ENCODE data around the gene LIMS1. TPM values are rescaled to one million over a fixed set of nuclear protein-coding genes. Genes with fewer than 3 reads are reported as not detected.

The LIMS1 gene
- total RNA-seq, 1 donor from 2014 or later, result 33.3 TPM

DNA sequence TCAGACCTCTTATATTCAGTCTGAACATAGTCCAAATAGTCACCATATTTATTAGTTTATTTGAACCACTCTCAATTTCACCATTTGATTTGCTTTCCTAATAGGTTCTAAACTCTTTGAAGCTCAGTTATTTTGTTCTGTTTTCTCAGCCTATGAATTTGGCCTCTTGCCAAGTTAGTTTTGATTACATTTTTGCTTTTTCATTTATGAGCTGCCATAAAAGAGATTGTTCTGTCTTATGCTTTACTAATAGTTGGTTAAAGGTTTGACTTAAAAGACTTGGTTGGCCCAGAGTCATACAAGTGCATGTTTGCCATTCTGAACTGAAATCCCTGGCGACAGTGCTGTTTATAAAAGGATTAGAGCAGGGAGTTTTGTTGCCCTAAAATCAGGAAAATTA is 99.1 kb downstream of the LIMS1 start:
- ChIA-PET POLR2A (no interaction called here), CTCF (interaction anchor here (1.5 to 5.2 kb wide), 5 partner anchors 16 to 28 kb away, joined by 3 to 64 read pairs (median 39); no protein-coding TSS in a partner anchor)
- H3K4me3 Mint-ChIP-seq, result no peak overlapping the region
- H3K4me1 Mint-ChIP-seq, result peaks cover 55% of the 10 kb centered on the region
- DNase-seq (no peak), ATAC-seq (ENCODE audit: low read depth) (no peak)
- TF ChIP-seq, protein P1, sequence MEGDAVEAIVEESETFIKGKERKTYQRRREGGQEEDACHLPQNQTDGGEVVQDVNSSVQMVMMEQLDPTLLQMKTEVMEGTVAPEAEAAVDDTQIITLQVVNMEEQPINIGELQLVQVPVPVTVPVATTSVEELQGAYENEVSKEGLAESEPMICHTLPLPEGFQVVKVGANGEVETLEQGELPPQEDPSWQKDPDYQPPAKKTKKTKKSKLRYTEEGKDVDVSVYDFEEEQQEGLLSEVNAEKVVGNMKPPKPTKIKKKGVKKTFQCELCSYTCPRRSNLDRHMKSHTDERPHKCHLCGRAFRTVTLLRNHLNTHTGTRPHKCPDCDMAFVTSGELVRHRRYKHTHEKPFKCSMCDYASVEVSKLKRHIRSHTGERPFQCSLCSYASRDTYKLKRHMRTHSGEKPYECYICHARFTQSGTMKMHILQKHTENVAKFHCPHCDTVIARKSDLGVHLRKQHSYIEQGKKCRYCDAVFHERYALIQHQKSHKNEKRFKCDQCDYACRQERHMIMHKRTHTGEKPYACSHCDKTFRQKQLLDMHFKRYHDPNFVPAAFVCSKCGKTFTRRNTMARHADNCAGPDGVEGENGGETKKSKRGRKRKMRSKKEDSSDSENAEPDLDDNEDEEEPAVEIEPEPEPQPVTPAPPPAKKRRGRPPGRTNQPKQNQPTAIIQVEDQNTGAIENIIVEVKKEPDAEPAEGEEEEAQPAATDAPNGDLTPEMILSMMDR (IDR thresholded peaks at IDR 0.05), result no peak
- no peak overlapping the region for H3K27ac Mint-ChIP-seq
- H3K27me3 Mint-ChIP-seq, result no peaks in the 10 kb centered on the region
- H3K36me3 Mint-ChIP-seq (ENCODE audit: low read depth), result no peaks in the 10 kb centered on the region
- no peaks in the 10 kb centered on the region for H3K9me3 Mint-ChIP-seq
- intact Hi-C loops (cut with micrococcal nuclease), result no loop called here

DNA sequence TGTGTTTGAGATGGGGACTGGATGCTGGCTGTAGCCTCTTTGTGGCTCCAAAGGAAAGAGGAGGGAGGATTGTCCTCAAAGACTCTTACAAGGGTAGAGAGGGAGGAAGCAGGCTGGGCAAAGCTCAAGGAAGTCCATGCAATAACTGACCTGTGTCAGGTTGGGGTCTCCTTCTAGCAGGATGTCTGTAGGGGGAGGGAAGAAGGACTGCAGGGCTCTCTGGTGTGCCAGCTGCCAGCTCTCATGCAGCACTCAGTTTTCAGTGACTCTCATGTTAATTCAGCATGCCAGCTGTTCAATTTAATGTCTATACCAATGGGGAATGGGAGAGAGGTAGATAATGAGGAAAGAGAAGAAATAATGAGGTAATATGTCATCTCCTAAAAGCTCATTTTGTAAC is 99.7 kb downstream of the LIMS1 start:
- peaks cover 52% of the 10 kb centered on the region for H3K4me1 Mint-ChIP-seq
- no peak for DNase-seq

DNA sequence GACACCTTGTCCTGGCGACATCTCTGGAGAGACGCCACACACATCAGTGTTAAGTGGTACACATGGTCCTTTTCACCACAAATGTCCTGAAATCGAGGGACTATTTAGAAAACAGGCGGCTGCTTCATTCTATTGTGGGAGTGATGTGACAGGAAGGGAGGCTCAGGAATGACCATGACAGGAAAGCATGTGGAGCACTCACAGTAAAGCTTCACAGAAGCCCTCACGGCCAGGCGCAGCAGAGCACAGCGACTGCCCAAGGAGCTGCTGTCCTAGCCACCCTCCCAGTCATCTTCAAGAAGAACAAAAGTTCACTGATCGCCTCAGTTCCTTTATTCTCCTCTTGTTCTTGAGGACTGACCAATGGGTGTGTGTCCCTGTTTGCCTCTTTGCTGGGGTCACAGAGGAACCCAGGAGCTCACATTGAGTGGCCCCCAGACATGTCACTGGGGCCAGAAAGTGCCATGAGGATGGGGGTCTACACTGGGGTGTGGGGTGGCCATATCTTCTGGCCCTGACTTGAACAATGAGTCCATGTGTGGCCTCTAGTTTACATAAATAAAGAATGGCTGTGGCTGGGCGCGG is 100.4 kb downstream of the LIMS1 start:
- no peak overlapping the region for H3K27ac Mint-ChIP-seq
- TF ChIP-seq, protein P1 (IDR thresholded peaks at IDR 0.05), result no peak
- ChIA-PET CTCF (interaction anchor here (0.8 to 5.2 kb wide), 7 partner anchors 8 to 39 kb away, joined by 3 to 64 read pairs (median 29); no protein-coding TSS in a partner anchor), POLR2A (interaction anchor here (0.9 to 2.2 kb wide), 3 partner anchors 18 to 26 kb away, joined by 4 to 8 read pairs (median 7); no protein-coding TSS in a partner anchor)
- ATAC-seq (ENCODE audit: low read depth) (no peak), DNase-seq (no peak)
- H3K9me3 Mint-ChIP-seq, result no peaks in the 10 kb centered on the region
- no peak overlapping the region for H3K4me3 Mint-ChIP-seq
- peaks cover 45% of the 10 kb centered on the region for H3K4me1 Mint-ChIP-seq
- H3K27me3 Mint-ChIP-seq, result no peaks in the 10 kb centered on the region
- intact Hi-C loops (cut with micrococcal nuclease), result loop anchor here (5.0 kb wide), 1 partner anchor 42 kb away; no protein-coding TSS in a partner anchor
- no peaks in the 10 kb centered on the region for H3K36me3 Mint-ChIP-seq (ENCODE audit: low read depth)

More for the DNA sequence above, 99.7 kb downstream of the LIMS1 start:
- Mint-ChIP-seq H3K27ac (peak overlapping the region; percentile 5), H3K36me3 (ENCODE audit: low read depth) (no peaks in the 10 kb centered on the region), H3K4me3 (no peak overlapping the region), H3K27me3 (no peaks in the 10 kb centered on the region), H3K9me3 (no peaks in the 10 kb centered on the region)
- ChIA-PET POLR2A (interaction anchor here (0.9 to 2.2 kb wide), 2 partner anchors 17 to 22 kb away, joined by 7 to 8 read pairs; no protein-coding TSS in a partner anchor), CTCF (interaction anchor here (1.5 to 5.2 kb wide), 5 partner anchors 17 to 29 kb away, joined by 3 to 64 read pairs (median 39); no protein-coding TSS in a partner anchor)
- ATAC-seq (ENCODE audit: low read depth), result no peak
- TF ChIP-seq, protein P1 (IDR thresholded peaks at IDR 0.05), result no peak
- intact Hi-C loops (cut with micrococcal nuclease), result no loop called here

DNA sequence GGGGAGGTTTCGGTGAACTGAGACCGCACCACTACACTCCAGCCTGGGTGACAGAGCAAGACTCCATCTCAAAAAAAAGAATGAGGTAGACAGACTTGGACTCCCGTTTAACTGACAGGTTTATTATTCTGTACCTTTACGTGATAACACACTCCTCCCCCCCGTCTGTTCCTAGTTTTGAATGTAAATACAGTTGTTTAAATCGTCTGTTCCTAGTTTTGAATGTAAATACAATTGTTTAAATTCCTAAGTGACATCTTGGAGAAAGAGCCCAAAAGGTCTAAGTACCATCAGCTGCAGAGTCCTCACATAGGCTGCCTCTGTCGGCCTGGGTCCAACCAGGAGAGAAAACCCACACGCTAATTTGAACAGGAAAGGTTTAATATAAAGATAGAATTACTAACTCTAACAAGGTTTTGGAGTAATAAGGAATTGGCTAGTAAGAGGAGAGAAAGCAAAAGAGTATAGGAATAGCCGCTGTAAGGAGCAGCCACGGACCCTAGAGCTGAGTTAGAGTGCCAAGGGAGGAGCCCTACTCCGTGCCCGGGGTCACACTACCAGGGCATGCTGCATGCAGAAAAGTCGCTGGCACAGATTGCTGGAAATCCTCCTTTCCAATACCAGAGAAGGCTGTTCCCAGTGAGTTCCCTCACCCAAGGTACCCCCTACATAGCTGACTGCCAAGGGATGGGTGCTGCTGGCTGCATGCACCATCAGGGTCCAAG is 101.5 kb downstream of the LIMS1 start:
- DNase-seq (no peak), ATAC-seq (ENCODE audit: low read depth) (peak; percentile 5)
- Mint-ChIP-seq H3K4me3 (no peak overlapping the region), H3K27me3 (no peaks in the 10 kb centered on the region), H3K27ac (no peak overlapping the region), H3K36me3 (ENCODE audit: low read depth) (no peaks in the 10 kb centered on the region), H3K4me1 (peaks cover 38% of the 10 kb centered on the region), H3K9me3 (no peaks in the 10 kb centered on the region)
- TF ChIP-seq, protein P1 (IDR thresholded peaks at IDR 0.05), result no peak
- CTCF ChIA-PET, result interaction anchor here (0.7 to 5.2 kb wide), 17 partner anchors 9 to 187 kb away, joined by 3 to 64 read pairs (median 11); partner anchors contain the start of gene LIMS1
- intact Hi-C loops (cut with micrococcal nuclease), result loop anchor here (1.0 to 5.0 kb wide), 4 partner anchors 15 to 285 kb away; no protein-coding TSS in a partner anchor
- POLR2A ChIA-PET, result interaction anchor here (1.2 to 2.2 kb wide), 6 partner anchors 15 to 83 kb away, joined by 3 to 8 read pairs (median 4); partner anchors contain the start of gene RANBP2
